NCI-H146 (cell line): ENCODE results near the gene BAZ2B.
"Not testable (repeated sequence)": the region's sequence is repeated elsewhere in the genome, so short reads cannot be mapped to it uniquely, and the experiment has no call there.

ENCODE experiments used
- DNase-seq: peaks from one replicate; lab custom pipeline; 2025; lab: John Stamatoyannopoulos, UW

BAZ2B gene

GRCh38 chr2:159535261-159535660 lies 81.1 kb downstream of the BAZ2B start:
- DNase-seq, result not testable (repeated sequence)

GRCh38 chr2:159531475-159531874 lies 84.9 kb downstream of the BAZ2B start:
- no peak for DNase-seq

GRCh38 chr2:159526433-159526832 lies 89.9 kb downstream of the BAZ2B start:
- no peak for DNase-seq

- no peak for DNase-seq
Measured at GRCh38 chr2:159525012-159525411, 91.3 kb downstream of the BAZ2B start.

GRCh38 chr2:159521272-159521671 lies 95.1 kb downstream of the BAZ2B start:
- no peak for DNase-seq

- no peak for DNase-seq
Measured at GRCh38 chr2:159518321-159519005, 97.9 kb downstream of the BAZ2B start.

- peak; percentile 89 for DNase-seq
Measured at GRCh38 chr2:159516241-159516758, 100.0 kb downstream of the BAZ2B start.

GRCh38 chr2:159515441-159515840 lies 100.9 kb downstream of the BAZ2B start:
- DNase-seq, result peak; percentile 2

- DNase-seq, result no peak
Measured at GRCh38 chr2:159513745-159514144, 102.6 kb downstream of the BAZ2B start.

GRCh38 chr2:159508140-159508539 lies 108.2 kb downstream of the BAZ2B start:
- no peak for DNase-seq

- no peak for DNase-seq
Measured at GRCh38 chr2:159506764-159507440, 109.4 kb downstream of the BAZ2B start.

GRCh38 chr2:159506202-159506601 lies 110.1 kb downstream of the BAZ2B start:
- DNase-seq, result no peak

GRCh38 chr2:159505196-159505595 lies 111.2 kb downstream of the BAZ2B start:
- no peak for DNase-seq

GRCh38 chr2:159501743-159502142 lies 114.6 kb downstream of the BAZ2B start:
- no peak for DNase-seq

GRCh38 chr2:159497847-159498246 lies 118.5 kb downstream of the BAZ2B start:
- DNase-seq, result peak; percentile 56

GRCh38 chr2:159497256-159497655 lies 119.1 kb downstream of the BAZ2B start:
- no peak for DNase-seq

GRCh38 chr2:159489476-159489875 lies 126.9 kb downstream of the BAZ2B start:
- no peak for DNase-seq

GRCh38 chr2:159484532-159484931 lies 131.8 kb downstream of the BAZ2B start:
- DNase-seq, result peak; percentile 76

- no peak for DNase-seq
Measured at GRCh38 chr2:159476329-159476728, 140.0 kb downstream of the BAZ2B start.

GRCh38 chr2:159475793-159476192 lies 140.6 kb downstream of the BAZ2B start:
- DNase-seq, result no peak

- no peak for DNase-seq
Measured at GRCh38 chr2:159471340-159471739, 145.0 kb downstream of the BAZ2B start.

- no peak for DNase-seq
Measured at GRCh38 chr2:159468257-159468656, 148.1 kb downstream of the BAZ2B start.

- no peak for DNase-seq
Measured at GRCh38 chr2:159462961-159463360, 153.4 kb downstream of the BAZ2B start.
